ENCODE data around the gene MYRF. TPM values are rescaled to one million over a fixed set of nuclear protein-coding genes. Genes with fewer than 3 reads are reported as not detected.

MYRF gene
- total RNA-seq, 1 donor from 2014 or later: 13.7 TPM

- Histone ChIP-seq H3K4me3 (ENCODE audit: low read depth, low read length) (no peak overlapping the region), H3K36me3 (ENCODE audit: control insufficient read depth, insufficient read depth, low read length) (no peaks in the 10 kb centered on the region), H3K27me3 (ENCODE audit: control insufficient read depth, insufficient read depth, low read length) (no peaks in the 10 kb centered on the region)
- TF ChIP-seq CTCF (IDR thresholded peaks at IDR 0.05; ENCODE audit: insufficient read depth, low read length, poor library complexity, severe bottlenecking): peak; percentile 33
- no peak for DNase-seq (ENCODE audit: low read depth)
These were observed 16.9 kb downstream of the MYRF start for GRCh38 chr11:61769169-61769920.

GRCh38 chr11:61769946-61770683 lies 17.7 kb downstream of the MYRF start:
- TF ChIP-seq CTCF (IDR thresholded peaks at IDR 0.05; ENCODE audit: insufficient read depth, low read length, poor library complexity, severe bottlenecking): no peak
- no peak for DNase-seq (ENCODE audit: low read depth)
- Histone ChIP-seq H3K36me3 (ENCODE audit: control insufficient read depth, insufficient read depth, low read length) (no peaks in the 10 kb centered on the region), H3K27me3 (ENCODE audit: control insufficient read depth, insufficient read depth, low read length) (no peaks in the 10 kb centered on the region), H3K4me3 (ENCODE audit: low read depth, low read length) (no peak overlapping the region)

- no peak for DNase-seq (ENCODE audit: low read depth)
- TF ChIP-seq CTCF (IDR thresholded peaks at IDR 0.05; ENCODE audit: insufficient read depth, low read length, poor library complexity, severe bottlenecking): no peak
- Histone ChIP-seq H3K27me3 (ENCODE audit: control insufficient read depth, insufficient read depth, low read length) (no peaks in the 10 kb centered on the region), H3K36me3 (ENCODE audit: control insufficient read depth, insufficient read depth, low read length) (no peaks in the 10 kb centered on the region), H3K4me3 (ENCODE audit: low read depth, low read length) (no peak overlapping the region)
These were observed 18.9 kb downstream of the MYRF start for GRCh38 chr11:61771195-61771894.

- no peak for DNase-seq (ENCODE audit: low read depth)
- Histone ChIP-seq H3K4me3 (ENCODE audit: low read depth, low read length) (no peak overlapping the region), H3K27me3 (ENCODE audit: control insufficient read depth, insufficient read depth, low read length) (no peaks in the 10 kb centered on the region), H3K36me3 (ENCODE audit: control insufficient read depth, insufficient read depth, low read length) (no peaks in the 10 kb centered on the region)
- TF ChIP-seq CTCF (IDR thresholded peaks at IDR 0.05; ENCODE audit: insufficient read depth, low read length, poor library complexity, severe bottlenecking): no peak
These were observed 19.6 kb downstream of the MYRF start for GRCh38 chr11:61771985-61772455.

- DNase-seq (ENCODE audit: low read depth): no peak
These were observed 20.9 kb downstream of the MYRF start for GRCh38 chr11:61773356-61773755.

More at GRCh38 chr11:61773356-61773755, 20.9 kb downstream of the MYRF start:
- TF ChIP-seq CTCF (IDR thresholded peaks at IDR 0.05; ENCODE audit: insufficient read depth, low read length, poor library complexity, severe bottlenecking): no peak
- H3K36me3 ChIP-seq (ENCODE audit: control insufficient read depth, insufficient read depth, low read length): no peaks in the 10 kb centered on the region
- no peak overlapping the region for H3K4me3 ChIP-seq (ENCODE audit: low read depth, low read length)
- H3K27me3 ChIP-seq (ENCODE audit: control insufficient read depth, insufficient read depth, low read length): no peaks in the 10 kb centered on the region

Data from kidney epithelial cell (primary cell).